K562 (cell line): ENCODE data around the gene IFI16. TPM values are rescaled to one million over a fixed set of nuclear protein-coding genes. Genes with fewer than 3 reads are reported as not detected.

ENCODE experiments used
- ATAC-seq: fragments of 200-7000 bp; cut with Tn5 transposase; 3 replicates; pipeline ENCODE4 v1.9.1; 2020; ENCODE audit warnings: moderate library complexity
- BruUV-seq: library from RNA; stranded (reverse); fragments of 400-500 nt; replicated peaks from 2 replicates; lab custom pipeline; 2021; lab: Mats Ljungman, UMichigan
- CTCF ChIA-PET: fragments of 300-600 bp; formaldehyde crosslinking; extraction: SDS; loops from one replicate; lab custom pipeline; 2021; ENCODE audit warnings: low intra/inter-chr PET ratio; lab: Yijun Ruan, JAX
- POLR2A ChIA-PET: fragments of 300-600, 350-650 bp; sonication (Branson Sonifier 250); formaldehyde crosslinking; extraction: SDS; loops from one replicate; lab custom pipeline; 2021; ENCODE audit warnings: antibody characterized with exemption, inconsistent platforms; lab: Yijun Ruan, JAX
- DNase-seq, 4 experiments: peaks; one replicate each; pipeline versions ENCODE4 v3.0.0 to v3.0.0-alpha.2; 2011 to 2018; ENCODE audit warnings: low spot score in 3 of 4, mixed read lengths in 3 of 4; ENCODE audit errors: extremely low read depth in 1 of 4
- FAIRE-seq: peaks from 2 replicates; lab custom pipeline; 2011; peaks lifted over from hg19 to GRCh38; lab: Jason Lieb, UNC
- H2AFZ ChIP-seq: 2 replicates; pipeline ENCODE4 v1.6.0; 2011; ENCODE audit warnings: low read depth, low read length, control low read depth, inconsistent platforms
- H3K27ac ChIP-seq: fragments of 200-600 bp; 3 replicates; pipeline ENCODE4 v1.8.0; 2011; ENCODE audit warnings: low read depth, mild to moderate bottlenecking, control low read depth, inconsistent platforms, low read length, moderate library complexity, mixed read lengths; ENCODE audit errors: extremely low read depth
- H3K27me3 ChIP-seq, 2 experiments: fragments of 300-600 bp in 1 of 2; 2 replicates in 1 of 2; 3 replicates in 1 of 2; pipeline versions ENCODE4 v1.6.0 to v1.8.0; 2011; ENCODE audit warnings: inconsistent platforms in 2 of 2, low read length in 2 of 2, mild to moderate bottlenecking in 1 of 2, mixed read lengths in 1 of 2, moderate library complexity in 1 of 2; ENCODE audit not compliant: control insufficient read depth in 2 of 2, insufficient read depth in 2 of 2
- H3K36me3 ChIP-seq: fragments of 300-600 bp; 3 replicates; pipeline ENCODE4 v1.8.0; 2011; ENCODE audit warnings: mild to moderate bottlenecking, low read length, inconsistent platforms; ENCODE audit not compliant: control insufficient read depth, insufficient read depth
- H3K4me1 ChIP-seq, 2 experiments: fragments of 200-600 bp in 1 of 2; replicated peaks in 1 of 2; 2 replicates in 1 of 2; 3 replicates in 1 of 2; pipeline versions ENCODE4 v1.5.1 to v1.8.0; 2011; ENCODE audit warnings: inconsistent platforms in 2 of 2, low read length in 2 of 2, mild to moderate bottlenecking in 1 of 2, mixed read lengths in 1 of 2, moderate library complexity in 1 of 2; ENCODE audit not compliant: control insufficient read depth in 2 of 2, insufficient read depth in 2 of 2
- H3K4me2 ChIP-seq: 2 replicates; pipeline ENCODE4 v1.6.1; 2011; ENCODE audit warnings: low read length, control low read depth, inconsistent platforms, mixed read lengths; ENCODE audit not compliant: insufficient read depth
- H3K4me3 ChIP-seq: fragments of 200-600 bp; sonication (generic), shearing (Covaris generic); 2 replicates; pipeline ENCODE4 v1.5.1; 2016; ENCODE audit warnings: control low read depth, inconsistent platforms
- H3K79me2 ChIP-seq: fragments of 200-600 bp; 3 replicates; pipeline ENCODE4 v1.8.0; 2011; ENCODE audit warnings: low read length, inconsistent platforms; ENCODE audit not compliant: control insufficient read depth, insufficient read depth
- H3K9ac ChIP-seq, 2 experiments: 2 replicates each; pipeline versions ENCODE4 v1.6.0 to v1.6.1; 2011; ENCODE audit warnings: low read depth in 2 of 2, low read length in 2 of 2, control low read depth in 1 of 2, inconsistent platforms in 1 of 2, mild to moderate bottlenecking in 1 of 2, mixed read lengths in 1 of 2; ENCODE audit not compliant: insufficient read depth in 1 of 2
- H3K9me1 ChIP-seq: one replicate; pipeline ENCODE4 v1.6.0; 2011; ENCODE audit warnings: inconsistent platforms, mild to moderate bottlenecking, low read length, moderate library complexity; ENCODE audit not compliant: control insufficient read depth, insufficient read depth
- H3K9me3 ChIP-seq: replicated peaks from 2 replicates; pipeline ENCODE4 v1.5.1; 2011; ENCODE audit warnings: low read depth, low read length, inconsistent platforms; ENCODE audit not compliant: control insufficient read depth, insufficient read depth
- H4K20me1 ChIP-seq: replicated peaks from 2 replicates; pipeline ENCODE4 v1.6.1; 2011; ENCODE audit warnings: low read length, inconsistent platforms, mixed read lengths; ENCODE audit not compliant: control insufficient read depth, insufficient read depth
- BCOR ChIP-seq: fragments of 450-650 bp; IDR thresholded peaks from 2 replicates; pipeline ENCODE4 v1.6.1; 2016
- DIDO1 ChIP-seq: fragments of 450-650 bp; IDR thresholded peaks from 2 replicates; pipeline ENCODE4 v1.6.1; 2016; ENCODE audit warnings: low read depth, missing biosample characterization, missing genetic modification characterization
- GTF2A2 ChIP-seq: IDR thresholded peaks from 2 replicates; pipeline ENCODE4 v1.6.1; 2016; ENCODE audit warnings: mild to moderate bottlenecking, missing genetic modification characterization, missing compliant biosample characterization
- KLF13 ChIP-seq: fragments of 450-650 bp; IDR thresholded peaks from 2 replicates; pipeline ENCODE4 v1.6.1; 2016; ENCODE audit warnings: missing genetic modification characterization, low read depth, mild to moderate bottlenecking, missing compliant biosample characterization, moderate library complexity, borderline replicate concordance
- POLR2G ChIP-seq: fragments of 200-400 bp; formaldehyde crosslinking; IDR thresholded peaks from 2 replicates; pipeline ENCODE4 v1.6.1; 2017; ENCODE audit warnings: low read depth, mild to moderate bottlenecking, antibody characterized with exemption, low read length, moderate library complexity
- SMARCB1 ChIP-seq: IDR thresholded peaks from 2 replicates; pipeline ENCODE4 v1.6.1; 2011; ENCODE audit warnings: improper control_type of control experiment, low read depth; ENCODE audit not compliant: insufficient read length
- TRIM24 ChIP-seq, 2 experiments: fragments of 450-650 bp; IDR thresholded peaks; 2 replicates each; pipeline ENCODE4 v1.6.1; 2016
- ZNF197 ChIP-seq: fragments of 200-800 bp; sonication (Bioruptor generic); IDR thresholded peaks from 2 replicates; pipeline ENCODE4 v1.6.1; 2016; ENCODE audit warnings: low read depth, missing genetic modification characterization, missing compliant biosample characterization
- ZNF253 ChIP-seq: fragments of 250-450 bp; sonication (Bioruptor Pico); conservative IDR thresholded peaks from 2 replicates; pipeline ENCODE4 v1.6.1; 2021; ENCODE audit warnings: mild to moderate bottlenecking
- WGBS: fragments of 100-300 bp; shearing (Covaris generic); methylation state at CpG from one replicate; pipeline ENCODE4 v1.1.6; 2016; ENCODE audit warnings: low coverage, mixed read lengths; ENCODE audit not compliant: insufficient coverage; ENCODE audit errors: missing lambda C conversion rate; 5-methylcytosine and 5-hydroxymethylcytosine counted together
- in situ Hi-C: fragments of 300-500 bp; cut with MboI; formaldehyde crosslinking; loops from 4 replicates; pipeline ENCODE4 v1.15.0; 2018; ENCODE audit warnings: inconsistent platforms, mixed read lengths
- intact Hi-C: fragments of 100-400 bp; cut with micrococcal nuclease; formaldehyde crosslinking; loops from 2 replicates; pipeline ENCODE4 v1.14.2; 2022
- polyA plus RNA-seq, 8 experiments: library from polyadenylated mRNA; depleted of rRNA in 4 of 8; stranded (reverse) in 5 of 8; unstranded in 3 of 8; fragments of >200 nt; fragmentation: Nextera tagmentation in 2 of 8; fragmentation: Illumina TruSeq in 1 of 8; extraction: Ambion mirVana in 2 of 8; extraction: Trizol in 1 of 8; gene quantifications; 2 replicates each; pipeline versions ENCODE4 v1.2.1 to v1.2.3, GENCODE V29; 2011 to 2014; ENCODE audit warnings: inconsistent platforms in 1 of 8, missing spikeins in 1 of 8
- total RNA-seq, 7 experiments: library from RNA; depleted of rRNA in 6 of 7; stranded (reverse); fragments of >200 nt in 6 of 7; fragmentation: Illumina TruSeq in 2 of 7; extraction: Trizol in 2 of 7; gene quantifications; 2 replicates each; pipeline versions ENCODE4 v1.2.1 to v1.2.3, GENCODE V29; 2011 to 2021; ENCODE audit warnings: low replicate concordance in 1 of 7

The IFI16 gene
- total and polyA plus RNA-seq, 9 of the 15 experiments (the other 6 are each of a cell fraction or from before 2014, with no cell fraction given) = 0.70 to 2.8 (median 1.6) TPM

DNA sequence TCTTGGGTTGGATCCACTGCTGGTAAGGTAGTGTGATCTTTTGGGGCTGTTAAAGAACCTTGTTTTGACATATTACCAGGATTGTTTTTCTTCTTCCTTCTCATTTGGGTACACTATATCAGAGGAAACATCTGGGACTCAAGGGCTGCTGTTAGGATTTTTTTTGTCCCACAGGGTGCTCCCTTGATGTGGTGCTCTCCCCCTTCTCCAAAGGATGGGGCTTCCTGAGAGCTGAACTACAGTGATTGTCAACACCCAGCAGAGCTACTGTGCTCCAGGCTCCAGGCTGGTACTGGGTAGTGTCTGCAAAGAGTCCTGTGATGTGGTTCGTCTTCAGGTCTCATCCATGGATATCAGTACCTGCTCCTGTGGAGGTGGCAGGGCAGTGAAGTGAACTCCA is 20.6 kb downstream of the IFI16 start:
- in situ Hi-C loops = no loop called here
- WGBS = 0% methylated on average over 1 of the region's 1 CpG
- ATAC-seq = no peak
- Histone ChIP-seq H3K4me3 (no peak overlapping the region), H3K9me3 (no peaks in the 10 kb centered on the region), H3K9me1 (no peaks in the 10 kb centered on the region), H3K27ac (no peak overlapping the region), H3K27me3 (no peaks in the 10 kb centered on the region), H3K4me1 (no peaks in the 10 kb centered on the region), H3K36me3 (no peaks in the 10 kb centered on the region), H4K20me1 (no peaks in the 10 kb centered on the region), H3K9ac (no peak overlapping the region), H2AFZ (no peak overlapping the region), H3K4me2 (no peak overlapping the region), H3K79me2 (no peaks in the 10 kb centered on the region)
- DNase-seq = no peak
- BruUV-seq = no TSS peak
- intact Hi-C loops = no loop called here
- no peak for TF ChIP-seq ZNF253 (CRISPR knock-in tag)
- no peak for TF ChIP-seq BCOR
- no peak for TF ChIP-seq TRIM24 (IDR thresholded peaks at IDR 0.05)
- no peak for TF ChIP-seq POLR2G
- no peak for TF ChIP-seq KLF13 (tag)
- no peak for TF ChIP-seq SMARCB1
- no peak for TF ChIP-seq ZNF197 (CRISPR knock-in tag)
- ChIA-PET POLR2A (no interaction called here), CTCF (no interaction called here)
- no peak for FAIRE-seq

DNA sequence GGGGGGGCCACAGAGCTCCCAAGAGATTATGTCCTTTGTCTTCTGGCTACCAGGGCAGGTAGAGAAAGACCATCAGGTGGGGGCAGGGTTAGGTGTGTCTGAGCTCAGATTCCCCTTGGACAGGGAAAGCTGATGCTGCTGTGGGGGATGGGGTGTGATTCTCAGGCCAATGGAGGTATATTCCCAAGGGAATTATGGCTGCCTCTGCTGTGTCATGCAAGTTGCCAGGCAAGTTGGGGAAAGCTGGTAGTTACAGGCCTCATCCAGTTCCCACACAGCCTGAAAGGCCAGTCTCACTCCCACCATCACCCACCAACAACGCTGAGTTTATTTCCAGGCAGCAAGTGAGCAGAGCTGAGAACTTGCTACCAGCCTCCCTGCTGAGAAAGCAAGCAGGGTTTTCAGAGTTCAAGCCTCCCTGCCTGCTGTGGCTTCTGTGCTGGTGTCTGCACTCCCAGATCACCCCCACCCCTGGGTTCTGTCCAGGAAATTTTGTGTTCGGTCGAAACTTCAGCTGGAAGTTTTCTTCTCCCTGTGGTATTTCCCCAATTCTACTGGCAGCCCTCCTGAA is 21.3 kb downstream of the IFI16 start:
- Histone ChIP-seq H3K36me3 (no peaks in the 10 kb centered on the region), H3K9me3 (no peaks in the 10 kb centered on the region), H2AFZ (no peak overlapping the region), H3K4me2 (no peak overlapping the region), H3K9ac (no peak overlapping the region), H3K79me2 (no peaks in the 10 kb centered on the region), H3K4me3 (no peak overlapping the region), H4K20me1 (no peaks in the 10 kb centered on the region), H3K27me3 (no peaks in the 10 kb centered on the region; a peak in 1 of 5 replicates), H3K27ac (no peak overlapping the region), H3K4me1 (no peaks in the 10 kb centered on the region), H3K9me1 (no peaks in the 10 kb centered on the region)
- POLR2A ChIA-PET = no interaction called here
- BruUV-seq = no TSS peak
- ATAC-seq = no peak
- in situ Hi-C loops (no loop called here), intact Hi-C loops (no loop called here)
- WGBS = 9% methylated on average over 3 of the region's 3 CpGs
- CTCF ChIA-PET = no interaction called here
- FAIRE-seq = no peak
- DNase-seq = no peak
- no peak for TF ChIP-seq DIDO1
- no peak for TF ChIP-seq GTF2A2 (tag)
